ENCODE results near the gene GFOD1.

DNA sequence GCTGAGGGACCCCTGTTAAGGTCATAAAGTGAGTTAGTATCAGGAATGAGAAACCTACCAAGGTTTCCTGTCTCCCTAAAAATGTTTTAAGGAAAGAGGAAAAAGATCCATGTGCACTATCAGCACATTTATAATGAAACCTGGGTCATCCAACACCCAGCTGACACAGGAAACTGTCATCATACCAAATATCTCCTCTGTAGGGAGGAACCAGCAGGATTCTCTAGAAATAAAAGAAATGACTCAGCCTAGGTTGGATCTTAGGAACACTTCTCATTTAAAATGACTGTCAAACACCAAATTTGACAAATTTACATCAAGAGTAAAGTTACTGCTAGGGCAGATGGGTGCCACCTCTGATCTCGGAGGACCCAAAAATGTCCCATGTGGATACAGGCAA lies 21.7 kb downstream of the GFOD1 start:
- TF ChIP-seq CREB1 (IDR thresholded peaks at IDR 0.05; ENCODE audit: low read depth) (no peak), ZBTB7A (IDR thresholded peaks at IDR 0.05; ENCODE audit: low read depth) (no peak), YY1 (IDR thresholded peaks at IDR 0.05; ENCODE audit: low read depth) (no peak), RAD21 (IDR thresholded peaks at IDR 0.05; ENCODE audit: low read depth) (no peak), EP300 (IDR thresholded peaks at IDR 0.05; ENCODE audit: borderline replicate concordance) (no peak), FOXM1 (IDR thresholded peaks at IDR 0.05; ENCODE audit: borderline replicate concordance, low read depth) (no peak)
- TF ChIP-seq, protein P1, sequence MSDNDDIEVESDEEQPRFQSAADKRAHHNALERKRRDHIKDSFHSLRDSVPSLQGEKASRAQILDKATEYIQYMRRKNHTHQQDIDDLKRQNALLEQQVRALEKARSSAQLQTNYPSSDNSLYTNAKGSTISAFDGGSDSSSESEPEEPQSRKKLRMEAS (IDR thresholded peaks at IDR 0.05) = no peak
